Activated CD4-positive, alpha-beta T cell treated with anti-CD3 and anti-CD28 coated beads, Interleukin-2, amount 50 U/mL, for 48 hours (primary cell): ENCODE measurements around the gene VIL1.
A peak's percentile ranks its signal among the peaks of the same experiment; 100 is the strongest.

ENCODE experiments used
- DNase-seq, 2 experiments: peaks; one replicate each; pipeline ENCODE4 v3.0.0-alpha.2; 2020

Gene VIL1

GRCh38 chr2:218406949-218407618, 11.8 kb upstream of the VIL1 start:
- DNase-seq = peak; percentile 72 to 80

GRCh38 chr2:218407717-218408116, 11.2 kb upstream of the VIL1 start:
- no peak for DNase-seq

- DNase-seq = no peak
These were observed 604 bp upstream of the VIL1 start for GRCh38 chr2:218418321-218418716.

GRCh38 chr2:218419630-218420216, 800 bp downstream of the VIL1 start:
- DNase-seq = no peak

- no peak for DNase-seq
These were observed 2.1 kb downstream of the VIL1 start for GRCh38 chr2:218421027-218421426.

GRCh38 chr2:218422403-218423086, 3.6 kb downstream of the VIL1 start:
- DNase-seq = no peak

GRCh38 chr2:218423584-218423983, 4.7 kb downstream of the VIL1 start:
- DNase-seq = no peak

GRCh38 chr2:218425531-218425930, 6.6 kb downstream of the VIL1 start:
- DNase-seq = no peak

GRCh38 chr2:218427741-218428140, 8.8 kb downstream of the VIL1 start:
- no peak for DNase-seq

GRCh38 chr2:218428846-218429558, 10.1 kb downstream of the VIL1 start:
- DNase-seq = no peak

- DNase-seq = no peak
These were observed 11.2 kb downstream of the VIL1 start for GRCh38 chr2:218429911-218430692.

- DNase-seq = no peak
These were observed 11.8 kb downstream of the VIL1 start for GRCh38 chr2:218430721-218431120.

GRCh38 chr2:218431878-218432277, 13.0 kb downstream of the VIL1 start:
- no peak for DNase-seq

GRCh38 chr2:218432676-218433365, 13.9 kb downstream of the VIL1 start:
- no peak for DNase-seq

GRCh38 chr2:218434456-218434855, 15.5 kb downstream of the VIL1 start:
- DNase-seq = no peak

GRCh38 chr2:218435003-218435982, 16.4 kb downstream of the VIL1 start:
- no peak for DNase-seq

GRCh38 chr2:218436992-218437391, 18.1 kb downstream of the VIL1 start:
- no peak for DNase-seq

GRCh38 chr2:218437969-218438368, 19.0 kb downstream of the VIL1 start:
- DNase-seq = no peak

- no peak for DNase-seq
These were observed 19.7 kb downstream of the VIL1 start for GRCh38 chr2:218438596-218438995.

- DNase-seq = no peak
These were observed 25.9 kb downstream of the VIL1 start for GRCh38 chr2:218444692-218445357.
